GM06990 (cell line): ENCODE results near the gene IP6K2.
A peak's percentile ranks its signal among the peaks of the same experiment; 100 is the strongest.

ENCODE experiments used
- DNase-seq: peaks from one replicate; pipeline ENCODE4 v3.0.0-alpha.2; 2011; ENCODE audit not compliant: insufficient read length; ENCODE audit errors: extremely low read depth
- H3K27me3 ChIP-seq: replicated peaks from 2 replicates; pipeline ENCODE4 v1.6.0; 2011; ENCODE audit warnings: low read length; ENCODE audit not compliant: control insufficient read depth, insufficient read depth
- H3K36me3 ChIP-seq: 2 replicates; pipeline ENCODE4 v1.5.1; 2011; ENCODE audit warnings: low read length; ENCODE audit not compliant: control insufficient read depth, insufficient read depth
- H3K4me3 ChIP-seq: replicated peaks from 2 replicates; pipeline ENCODE4 v1.5.1; 2011; ENCODE audit warnings: low read depth, mild to moderate bottlenecking, control low read depth, low read length
- CTCF ChIP-seq: IDR thresholded peaks from 2 replicates; pipeline ENCODE4 v1.5.1; 2011; ENCODE audit warnings: low read length, control low read depth, mild to moderate bottlenecking, inconsistent platforms; ENCODE audit not compliant: insufficient read depth, poor library complexity, severe bottlenecking

Gene IP6K2

GRCh38 chr3:48672522-48672921 lies 44.5 kb downstream of the IP6K2 start:
- no peak for TF ChIP-seq CTCF
- H3K36me3 ChIP-seq = peaks cover 10% of the 10 kb centered on the region
- H3K4me3 ChIP-seq = no peak overlapping the region
- DNase-seq = no peak
- H3K27me3 ChIP-seq = no peaks in the 10 kb centered on the region

GRCh38 chr3:48664929-48665328 lies 52.1 kb downstream of the IP6K2 start:
- no peak overlapping the region for H3K4me3 ChIP-seq
- no peaks in the 10 kb centered on the region for H3K36me3 ChIP-seq
- DNase-seq = no peak
- no peak for TF ChIP-seq CTCF
- H3K27me3 ChIP-seq = no peaks in the 10 kb centered on the region

- TF ChIP-seq CTCF = no peak
- no peaks in the 10 kb centered on the region for H3K36me3 ChIP-seq
- H3K4me3 ChIP-seq = no peak overlapping the region
- no peaks in the 10 kb centered on the region for H3K27me3 ChIP-seq
- DNase-seq = no peak
Measured at GRCh38 chr3:48664313-48664644, 52.7 kb downstream of the IP6K2 start.

GRCh38 chr3:48663489-48664312 lies 53.3 kb downstream of the IP6K2 start:
- Histone ChIP-seq H3K36me3 (no peaks in the 10 kb centered on the region), H3K4me3 (peak overlapping the region; percentile 56)
- DNase-seq = peak; percentile 95

GRCh38 chr3:48662753-48663488 lies 54.1 kb downstream of the IP6K2 start, which contains the start of gene CELSR3:
TSS of gene CELSR3 (minus strand) at chr3:48662886. CDS start at chr3:48662634, 252 bp downstream.
- DNase-seq = peak; percentile 85
- no peak for TF ChIP-seq CTCF
- Histone ChIP-seq H3K36me3 (no peaks in the 10 kb centered on the region), H3K4me3 (peak within 1 kb of the TSS; percentile 56), H3K27me3 (no peaks in the 10 kb centered on the region)

More at GRCh38 chr3:48663489-48664312, 53.3 kb downstream of the IP6K2 start:
- no peaks in the 10 kb centered on the region for H3K27me3 ChIP-seq
- peak; percentile 94 for TF ChIP-seq CTCF
